Measurements from ENCODE around the gene BAIAP2.

Gene BAIAP2

GRCh38 chr17:80987941-80988461 lies 47.0 kb upstream of the BAIAP2 start:
- Histone ChIP-seq H3K27me3 (replicated peaks; ENCODE audit: insufficient read depth, low read length) (peaks cover 33% of the 10 kb centered on the region), H3F3A (ENCODE audit: insufficient read depth, low read length) (no peaks in the 10 kb centered on the region), H3K4me3 (ENCODE audit: low read length) (no peak overlapping the region), H2AFZ (ENCODE audit: low read length) (no peak overlapping the region), H3K79me2 (ENCODE audit: low read length) (peaks cover 8% of the 10 kb centered on the region), H3K27ac (ENCODE audit: low read length) (no peak overlapping the region), H3K4me1 (ENCODE audit: low read length) (peaks cover 5% of the 10 kb centered on the region), H3K9ac (ENCODE audit: low read length) (no peak overlapping the region), H3K4me2 (ENCODE audit: low read depth, low read length) (no peak overlapping the region), H3K9me3 (replicated peaks; ENCODE audit: insufficient read depth, low read length) (no peaks in the 10 kb centered on the region), H3K9me2 (replicated peaks; ENCODE audit: insufficient read depth, low read length) (no peaks in the 10 kb centered on the region), H4K20me1 (ENCODE audit: insufficient read depth, low read length) (no peaks in the 10 kb centered on the region), H3K36me3 (replicated peaks; ENCODE audit: insufficient read depth, low read length) (no peaks in the 10 kb centered on the region)
- TF ChIP-seq EZH2phosphoT487 (IDR thresholded peaks at IDR 0.05; ENCODE audit: low read length), result no peak
- no peak for TF ChIP-seq EZH2 (optimal IDR thresholded peaks at IDR 0.05; ENCODE audit: low read depth, low read length)
- TF ChIP-seq CTCF (IDR thresholded peaks at IDR 0.05; ENCODE audit: low read length), result no peak
- DNase-seq, result no peak

GRCh38 chr17:80989586-80989913 lies 45.4 kb upstream of the BAIAP2 start:
- Histone ChIP-seq H3K27ac (ENCODE audit: low read length) (no peak overlapping the region), H3K9ac (ENCODE audit: low read length) (no peak overlapping the region), H3K79me2 (ENCODE audit: low read length) (peaks cover 20% of the 10 kb centered on the region), H4K20me1 (ENCODE audit: insufficient read depth, low read length) (no peaks in the 10 kb centered on the region), H3K9me2 (replicated peaks; ENCODE audit: insufficient read depth, low read length) (no peaks in the 10 kb centered on the region), H3K4me3 (ENCODE audit: low read length) (no peak overlapping the region), H3F3A (ENCODE audit: insufficient read depth, low read length) (no peaks in the 10 kb centered on the region), H3K27me3 (replicated peaks; ENCODE audit: insufficient read depth, low read length) (peaks cover 21% of the 10 kb centered on the region), H3K9me3 (replicated peaks; ENCODE audit: insufficient read depth, low read length) (no peaks in the 10 kb centered on the region), H2AFZ (ENCODE audit: low read length) (peak overlapping the region; percentile 40; the same call in 1 of the 2 replicates), H3K4me2 (ENCODE audit: low read depth, low read length) (peak overlapping the region; percentile 60; the same call in 1 of the 2 replicates), H3K4me1 (ENCODE audit: low read length) (peaks cover 8% of the 10 kb centered on the region), H3K36me3 (replicated peaks; ENCODE audit: insufficient read depth, low read length) (no peaks in the 10 kb centered on the region)
- TF ChIP-seq EZH2 (optimal IDR thresholded peaks at IDR 0.05; ENCODE audit: low read depth, low read length) (no peak), EZH2phosphoT487 (IDR thresholded peaks at IDR 0.05; ENCODE audit: low read length) (no peak), CTCF (IDR thresholded peaks at IDR 0.05; ENCODE audit: low read length) (no peak)
- no peak for DNase-seq

GRCh38 chr17:80990921-80991644 lies 43.9 kb upstream of the BAIAP2 start:
- no peak for DNase-seq
- H3K36me3 ChIP-seq (replicated peaks; ENCODE audit: insufficient read depth, low read length), result no peaks in the 10 kb centered on the region
- H3K4me2 ChIP-seq (ENCODE audit: low read depth, low read length), result peak overlapping the region; percentile 73
- H3K4me1 ChIP-seq (ENCODE audit: low read length), result peaks cover 8% of the 10 kb centered on the region
- H2AFZ ChIP-seq (ENCODE audit: low read length), result peak overlapping the region; percentile 86
- H4K20me1 ChIP-seq (ENCODE audit: insufficient read depth, low read length), result no peaks in the 10 kb centered on the region
- H3K79me2 ChIP-seq (ENCODE audit: low read length), result peaks cover 20% of the 10 kb centered on the region
- H3F3A ChIP-seq (ENCODE audit: insufficient read depth, low read length), result no peaks in the 10 kb centered on the region
- no peak overlapping the region for H3K27ac ChIP-seq (ENCODE audit: low read length)
- H3K27me3 ChIP-seq (replicated peaks; ENCODE audit: insufficient read depth, low read length), result peaks cover 17% of the 10 kb centered on the region
- TF ChIP-seq EZH2 (optimal IDR thresholded peaks at IDR 0.05; ENCODE audit: low read depth, low read length) (no peak), EZH2phosphoT487 (IDR thresholded peaks at IDR 0.05; ENCODE audit: low read length) (no peak), CTCF (IDR thresholded peaks at IDR 0.05; ENCODE audit: low read length) (no peak)
- H3K9ac ChIP-seq (ENCODE audit: low read length), result peak overlapping the region; percentile 62
- H3K9me3 ChIP-seq (replicated peaks; ENCODE audit: insufficient read depth, low read length), result no peaks in the 10 kb centered on the region
- no peaks in the 10 kb centered on the region for H3K9me2 ChIP-seq (replicated peaks; ENCODE audit: insufficient read depth, low read length)
- peak overlapping the region; percentile 71 for H3K4me3 ChIP-seq (ENCODE audit: low read length)
